GM19438 (cell line): ENCODE data around the gene B4GALT4.
A peak's percentile ranks its signal among the peaks of the same experiment; 100 is the strongest.
"Not testable (repeated sequence)": the region's sequence is repeated elsewhere in the genome, so short reads cannot be mapped to it uniquely, and the experiment has no call there.

Source experiments
- ATAC-seq: cut with Tn5 transposase; IDR thresholded peaks from one replicate; pipeline ENCODE4 v1.9.1; 2021; ENCODE audit warnings: low read depth; ENCODE audit not compliant: unreplicated experiment

The B4GALT4 gene, protein sequence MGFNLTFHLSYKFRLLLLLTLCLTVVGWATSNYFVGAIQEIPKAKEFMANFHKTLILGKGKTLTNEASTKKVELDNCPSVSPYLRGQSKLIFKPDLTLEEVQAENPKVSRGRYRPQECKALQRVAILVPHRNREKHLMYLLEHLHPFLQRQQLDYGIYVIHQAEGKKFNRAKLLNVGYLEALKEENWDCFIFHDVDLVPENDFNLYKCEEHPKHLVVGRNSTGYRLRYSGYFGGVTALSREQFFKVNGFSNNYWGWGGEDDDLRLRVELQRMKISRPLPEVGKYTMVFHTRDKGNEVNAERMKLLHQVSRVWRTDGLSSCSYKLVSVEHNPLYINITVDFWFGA

DNA sequence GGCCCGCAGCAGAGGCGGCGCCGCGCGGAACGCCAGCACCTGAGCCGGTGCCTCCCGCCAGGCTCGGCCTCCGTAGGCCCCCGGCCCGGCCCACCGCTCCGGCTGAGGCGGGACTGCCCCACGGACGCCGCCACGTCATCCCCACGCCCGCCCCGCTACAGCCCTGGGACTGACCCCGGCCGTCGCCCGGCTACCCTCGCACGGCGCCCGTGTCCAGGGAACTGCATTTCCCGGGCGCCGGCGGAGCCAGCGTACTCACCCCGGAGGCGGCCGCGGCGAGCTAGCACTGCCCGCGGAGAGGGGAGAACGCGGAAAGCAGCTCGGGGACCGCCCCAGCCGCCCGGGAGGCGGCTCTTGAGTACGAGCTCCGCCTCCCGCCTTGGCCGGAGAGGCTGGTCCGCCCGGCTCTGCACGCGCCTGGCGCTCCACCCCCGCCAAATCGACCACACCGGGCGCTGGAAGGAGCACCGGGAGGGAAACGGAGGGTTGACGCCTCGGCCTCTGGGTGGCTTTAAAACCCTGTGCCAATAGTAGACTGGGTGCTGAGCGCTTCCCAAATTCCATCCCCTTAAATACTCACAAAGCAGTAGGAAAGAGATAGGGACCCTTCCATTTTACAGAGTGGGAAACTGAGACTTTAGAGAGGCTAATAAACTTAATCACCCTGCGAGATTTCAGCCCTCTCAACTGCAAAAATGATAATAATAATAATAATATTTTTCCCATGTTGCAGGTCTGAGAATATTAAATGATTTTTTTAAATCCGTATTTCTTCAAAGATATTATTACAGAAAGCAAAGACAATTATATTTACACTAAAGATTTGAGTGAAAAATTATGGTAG is at the start of gene B4GALT4:
Gene B4GALT4, minus strand, starts transcription at position 288 of the 844 bp plus-strand sequence. CDS start 10,779 bp downstream, outside the sequence.
- peak; percentile 89 for ATAC-seq

GRCh38 chr3:119289404-119289770 is 48.7 kb upstream of the B4GALT4 start:
- ATAC-seq = no peak

- ATAC-seq = no peak
Observed at GRCh38 chr3:119288669-119289403, 48.2 kb upstream of the B4GALT4 start.

GRCh38 chr3:119279584-119280243 is 39.0 kb upstream of the B4GALT4 start:
- ATAC-seq = no peak

DNA sequence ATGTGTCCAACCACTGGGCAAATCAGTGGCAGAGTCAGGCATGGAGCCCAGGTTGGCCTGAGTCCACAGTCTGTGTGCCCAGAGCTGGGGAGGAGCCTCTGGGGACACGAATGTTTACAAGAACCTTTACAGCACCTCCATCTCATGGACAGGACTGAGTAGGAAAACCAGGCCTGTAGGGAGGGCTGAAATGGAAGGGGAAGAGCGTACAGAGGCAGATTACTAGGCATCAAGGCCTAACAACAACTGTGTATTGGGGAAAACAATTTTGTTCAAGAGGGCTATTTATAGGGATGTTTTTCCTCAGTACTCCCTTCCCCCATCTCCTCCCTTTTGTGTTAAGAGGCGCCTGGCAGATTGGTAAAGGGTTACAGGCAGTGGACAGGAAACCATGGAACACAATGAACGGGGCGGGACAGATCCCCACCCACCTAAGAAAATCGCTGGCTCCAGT is 38.5 kb upstream of the B4GALT4 start:
- no peak for ATAC-seq

GRCh38 chr3:119276680-119277079 is 36.0 kb upstream of the B4GALT4 start:
- ATAC-seq = no peak

GRCh38 chr3:119270212-119270611 is 29.5 kb upstream of the B4GALT4 start:
- not testable (repeated sequence) for ATAC-seq

DNA sequence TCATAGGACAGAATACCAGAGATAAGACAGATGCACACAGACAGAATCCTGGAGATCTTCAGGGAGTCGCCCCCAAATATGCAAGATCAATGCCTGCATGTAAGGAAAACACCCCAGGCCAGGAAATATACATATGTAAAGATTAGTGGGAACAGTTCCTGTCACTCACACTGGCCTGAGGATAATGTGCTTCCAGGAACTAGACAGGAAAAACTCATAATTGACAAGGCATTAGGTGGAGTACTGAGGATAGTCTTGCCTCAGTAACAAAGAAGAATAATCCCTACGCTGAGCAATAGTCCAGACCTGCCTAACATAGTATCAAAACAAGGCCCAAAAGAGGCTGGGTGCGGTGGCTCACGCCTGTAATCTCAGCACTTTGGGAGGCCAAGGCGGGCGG is 20.4 kb upstream of the B4GALT4 start:
- ATAC-seq = no peak

DNA sequence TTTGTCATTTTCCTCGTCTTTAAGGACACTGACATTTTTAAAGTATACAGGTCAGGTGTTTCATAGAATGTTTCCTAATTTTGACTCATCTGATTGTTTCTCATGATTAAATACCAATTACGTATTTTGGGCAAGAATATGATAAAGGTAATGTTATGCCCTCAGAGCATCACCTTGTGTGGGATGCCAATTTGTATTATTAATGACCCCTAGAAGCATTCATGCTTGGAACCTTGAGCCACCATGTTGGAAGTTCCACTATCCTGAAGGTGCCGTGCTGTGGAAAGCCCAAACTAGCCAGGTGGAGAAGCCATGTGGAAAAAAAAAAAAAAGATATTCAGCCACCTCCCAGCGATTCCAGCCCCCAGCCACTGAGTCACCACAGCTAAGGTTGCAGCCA is 19.1 kb upstream of the B4GALT4 start:
- ATAC-seq = no peak

DNA sequence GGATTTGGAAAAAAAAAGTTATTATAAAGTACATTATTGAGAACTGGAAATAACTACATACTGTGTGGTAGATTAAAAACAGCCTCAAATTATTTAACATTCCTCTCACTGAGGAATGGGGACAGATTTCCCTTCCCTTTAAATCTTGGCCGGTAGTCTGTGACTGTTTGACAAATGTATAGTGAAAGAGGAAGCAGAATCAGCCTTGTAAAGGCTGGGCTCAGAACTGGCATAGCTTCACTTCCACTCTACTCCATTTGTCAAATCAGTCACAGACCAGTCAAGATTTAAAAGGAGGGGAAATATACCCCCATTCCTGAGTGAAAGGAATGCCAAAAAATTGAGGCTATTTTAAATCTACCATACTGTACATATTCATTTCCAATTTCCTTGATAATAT is 18.2 kb upstream of the B4GALT4 start:
- peak; percentile 90 for ATAC-seq

- ATAC-seq = no peak
Observed at GRCh38 chr3:119257654-119258410, 17.2 kb upstream of the B4GALT4 start.

- ATAC-seq = no peak
Observed at GRCh38 chr3:119257111-119257510, 16.4 kb upstream of the B4GALT4 start.

- ATAC-seq = no peak
Observed at GRCh38 chr3:119255214-119255613, 14.5 kb upstream of the B4GALT4 start.

- no peak for ATAC-seq
Observed at GRCh38 chr3:119245778-119246177, 5.1 kb upstream of the B4GALT4 start.

DNA sequence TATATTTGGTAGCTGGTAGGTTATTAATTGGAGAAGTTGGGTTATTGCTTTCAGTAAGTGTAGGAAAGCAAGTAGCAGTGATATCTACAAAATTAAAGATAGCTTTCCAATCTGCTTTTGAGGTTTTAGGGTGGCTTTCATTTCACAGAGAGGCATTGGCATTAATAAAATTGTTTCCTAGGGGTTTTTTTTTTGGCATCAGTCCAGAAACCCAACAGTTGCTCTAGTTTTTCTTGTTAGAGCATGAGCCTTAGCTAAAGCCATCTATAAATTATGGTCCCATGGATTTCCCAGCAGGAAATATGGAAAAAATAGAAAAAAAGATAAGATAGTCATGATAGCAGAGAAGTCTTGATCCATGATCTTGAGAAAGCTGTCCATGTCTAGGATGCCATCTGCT is 3.0 kb upstream of the B4GALT4 start:
- no peak for ATAC-seq

- not testable (repeated sequence) for ATAC-seq
Observed at GRCh38 chr3:119243058-119243529, 2.4 kb upstream of the B4GALT4 start.

- ATAC-seq = not testable (repeated sequence)
Observed at GRCh38 chr3:119242387-119243057, 1.8 kb upstream of the B4GALT4 start.

DNA sequence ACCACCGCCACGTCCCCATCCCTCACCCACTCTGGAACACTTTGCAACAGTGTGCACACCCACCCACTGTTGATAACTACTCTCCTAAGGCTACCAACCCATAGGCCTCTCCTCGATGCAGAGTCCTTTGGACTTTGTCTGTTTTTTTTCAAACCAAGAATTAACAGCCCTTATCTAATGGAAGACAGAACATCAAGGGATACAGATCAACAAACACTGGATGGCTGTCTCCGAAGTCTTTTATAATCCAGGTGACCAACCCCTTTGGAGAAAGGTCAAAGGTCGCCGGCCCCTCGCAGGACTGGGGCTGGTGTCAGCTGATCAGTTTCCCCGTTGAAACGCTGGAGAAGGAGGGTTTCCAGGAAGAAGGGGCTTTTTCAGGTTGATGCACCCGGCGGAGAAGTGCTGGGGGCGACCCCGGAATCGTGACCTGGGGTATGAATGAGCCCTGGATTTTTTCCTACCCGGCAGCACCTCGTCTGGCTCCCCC is 532 bp downstream of the B4GALT4 start:
- ATAC-seq = peak; percentile 23
